GM18502 (cell line): Measurements from ENCODE around the gene SLC26A1.

Experiments
- ATAC-seq: cut with Tn5 transposase; IDR thresholded peaks from one replicate; pipeline ENCODE4 v1.9.1; 2021; ENCODE audit warnings: mild to moderate bottlenecking; ENCODE audit not compliant: unreplicated experiment, poor library complexity

The SLC26A1 gene, protein sequence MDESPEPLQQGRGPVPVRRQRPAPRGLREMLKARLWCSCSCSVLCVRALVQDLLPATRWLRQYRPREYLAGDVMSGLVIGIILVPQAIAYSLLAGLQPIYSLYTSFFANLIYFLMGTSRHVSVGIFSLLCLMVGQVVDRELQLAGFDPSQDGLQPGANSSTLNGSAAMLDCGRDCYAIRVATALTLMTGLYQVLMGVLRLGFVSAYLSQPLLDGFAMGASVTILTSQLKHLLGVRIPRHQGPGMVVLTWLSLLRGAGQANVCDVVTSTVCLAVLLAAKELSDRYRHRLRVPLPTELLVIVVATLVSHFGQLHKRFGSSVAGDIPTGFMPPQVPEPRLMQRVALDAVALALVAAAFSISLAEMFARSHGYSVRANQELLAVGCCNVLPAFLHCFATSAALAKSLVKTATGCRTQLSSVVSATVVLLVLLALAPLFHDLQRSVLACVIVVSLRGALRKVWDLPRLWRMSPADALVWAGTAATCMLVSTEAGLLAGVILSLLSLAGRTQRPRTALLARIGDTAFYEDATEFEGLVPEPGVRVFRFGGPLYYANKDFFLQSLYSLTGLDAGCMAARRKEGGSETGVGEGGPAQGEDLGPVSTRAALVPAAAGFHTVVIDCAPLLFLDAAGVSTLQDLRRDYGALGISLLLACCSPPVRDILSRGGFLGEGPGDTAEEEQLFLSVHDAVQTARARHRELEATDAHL

DNA sequence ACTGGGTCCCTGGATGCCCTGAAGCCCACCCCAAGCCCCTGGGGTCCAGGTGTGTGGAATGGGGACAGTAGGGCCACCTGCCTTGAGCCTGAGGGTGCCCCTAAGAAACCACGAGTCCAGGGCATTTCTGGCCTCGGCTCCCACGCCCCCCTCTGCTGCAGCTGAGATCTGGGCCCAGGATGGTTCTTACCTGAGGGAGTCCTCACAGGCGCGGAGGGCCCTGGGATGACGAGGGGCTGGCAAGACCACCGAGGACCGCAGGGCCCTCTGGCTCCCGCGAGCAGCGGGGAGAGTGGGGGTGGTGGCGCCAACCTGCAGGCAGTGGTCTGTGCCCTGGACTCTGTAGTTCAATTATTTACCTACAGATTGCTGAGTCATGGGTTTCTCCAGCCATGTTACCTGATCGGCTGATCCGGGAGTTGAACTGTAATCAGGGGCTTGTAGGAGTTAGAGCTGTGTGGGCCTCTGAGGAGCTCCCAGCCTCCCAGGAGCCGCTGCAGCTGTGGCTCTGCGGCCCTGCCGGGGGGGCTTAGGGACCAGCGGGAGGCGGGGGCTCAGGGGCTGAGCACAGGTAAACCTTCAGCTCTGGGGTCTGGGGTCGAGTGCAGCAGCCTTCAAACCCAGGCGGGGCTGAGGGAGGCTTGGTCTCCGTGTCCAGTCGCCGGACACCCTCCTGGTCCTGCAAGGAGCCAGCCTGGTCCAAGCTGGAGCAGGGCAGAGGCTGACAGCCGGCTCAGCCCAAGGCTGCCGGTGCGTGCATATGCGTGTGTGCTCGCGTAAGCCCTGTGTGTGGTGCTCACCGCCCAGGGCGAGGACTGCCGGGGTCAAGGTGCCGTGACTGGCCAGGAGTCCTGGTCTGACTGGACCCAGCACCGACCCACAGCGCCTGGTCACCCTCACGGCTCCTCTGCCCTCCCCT lies at the start of gene SLC26A1:
Gene SLC26A1, minus strand, starts transcription at position 294 of the 919 bp plus-strand sequence. CDS start 1,701 bp downstream, outside the sequence.
- ATAC-seq: no peak

DNA sequence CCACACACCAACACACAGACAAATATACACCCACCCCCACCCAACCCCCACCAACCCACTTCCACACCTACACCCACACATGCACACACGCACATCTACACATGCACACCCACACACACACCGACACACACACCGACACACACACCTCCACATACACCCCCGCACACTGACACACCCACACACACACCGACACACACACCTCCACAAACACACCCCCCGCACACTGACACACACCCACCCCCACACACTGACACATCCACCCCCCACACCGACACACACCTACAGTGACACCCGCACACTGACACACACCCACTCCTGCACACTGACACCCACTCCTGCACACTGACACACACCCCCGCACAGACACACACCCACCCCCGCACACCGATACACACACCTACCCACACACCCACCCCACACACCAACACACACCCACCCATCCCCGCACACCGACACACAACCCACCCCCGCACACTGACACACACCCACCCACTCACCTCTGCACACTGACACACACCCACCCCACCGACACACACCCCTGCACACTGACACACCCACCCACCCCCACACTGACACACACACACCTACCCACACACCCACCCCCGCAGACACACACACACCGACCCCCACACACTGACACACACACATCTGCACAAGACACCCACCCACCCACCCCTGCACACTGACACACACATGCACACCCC lies 49.3 kb upstream of the SLC26A1 start:
- no peak for ATAC-seq

- no peak for ATAC-seq
Observed at GRCh38 chr4:1041936-1042330, 48.7 kb upstream of the SLC26A1 start.

GRCh38 chr4:1041147-1041935 lies 48.1 kb upstream of the SLC26A1 start:
- no peak for ATAC-seq

DNA sequence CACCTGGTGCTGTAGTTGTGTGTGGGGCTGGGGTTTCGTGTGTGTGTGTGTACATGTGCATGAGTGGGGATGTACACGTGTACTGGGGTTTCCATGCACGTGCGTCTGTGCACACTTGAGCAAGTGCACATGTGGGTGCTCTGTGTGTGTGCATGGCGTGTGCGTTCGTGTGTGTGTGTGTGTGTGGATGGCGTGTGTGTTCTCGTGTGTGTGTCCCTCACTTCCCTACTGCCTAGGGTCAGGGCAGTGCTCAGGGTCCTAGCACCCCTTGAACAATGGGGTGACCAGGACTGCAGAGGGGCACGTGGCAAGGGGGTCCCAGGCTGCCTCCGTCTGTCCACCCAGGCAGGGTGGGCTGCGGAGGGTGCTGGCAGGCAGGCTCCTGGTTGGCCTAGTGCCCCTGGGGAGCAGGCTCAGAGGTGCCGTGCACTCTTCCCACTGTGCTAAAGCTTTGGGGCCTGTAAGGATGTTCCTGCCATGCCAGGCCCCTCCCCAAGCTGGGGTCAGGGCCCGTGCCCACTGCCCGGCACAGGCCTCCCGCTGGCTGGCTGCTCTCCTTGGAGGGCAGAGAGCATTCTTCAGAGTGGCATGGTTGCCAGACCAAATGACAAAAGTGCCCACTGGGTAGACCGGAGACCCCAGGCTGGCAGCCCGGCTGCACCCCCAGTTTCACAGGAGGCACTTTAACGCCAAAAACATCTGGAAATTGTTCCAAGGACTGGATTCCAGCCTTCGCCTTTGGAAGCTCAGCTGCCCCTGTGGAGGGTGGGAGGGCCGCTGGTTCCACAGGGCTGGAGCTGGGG lies 47.3 kb upstream of the SLC26A1 start:
- ATAC-seq: no peak

GRCh38 chr4:1039493-1040343 lies 46.5 kb upstream of the SLC26A1 start:
- no peak for ATAC-seq

GRCh38 chr4:1038948-1039492 lies 45.8 kb upstream of the SLC26A1 start:
- no peak for ATAC-seq

- ATAC-seq: no peak
Observed at GRCh38 chr4:1036976-1037810, 44.0 kb upstream of the SLC26A1 start.

GRCh38 chr4:1036095-1036494 lies 42.9 kb upstream of the SLC26A1 start:
- no peak for ATAC-seq

- ATAC-seq: no peak
Observed at GRCh38 chr4:1035510-1035909, 42.3 kb upstream of the SLC26A1 start.

DNA sequence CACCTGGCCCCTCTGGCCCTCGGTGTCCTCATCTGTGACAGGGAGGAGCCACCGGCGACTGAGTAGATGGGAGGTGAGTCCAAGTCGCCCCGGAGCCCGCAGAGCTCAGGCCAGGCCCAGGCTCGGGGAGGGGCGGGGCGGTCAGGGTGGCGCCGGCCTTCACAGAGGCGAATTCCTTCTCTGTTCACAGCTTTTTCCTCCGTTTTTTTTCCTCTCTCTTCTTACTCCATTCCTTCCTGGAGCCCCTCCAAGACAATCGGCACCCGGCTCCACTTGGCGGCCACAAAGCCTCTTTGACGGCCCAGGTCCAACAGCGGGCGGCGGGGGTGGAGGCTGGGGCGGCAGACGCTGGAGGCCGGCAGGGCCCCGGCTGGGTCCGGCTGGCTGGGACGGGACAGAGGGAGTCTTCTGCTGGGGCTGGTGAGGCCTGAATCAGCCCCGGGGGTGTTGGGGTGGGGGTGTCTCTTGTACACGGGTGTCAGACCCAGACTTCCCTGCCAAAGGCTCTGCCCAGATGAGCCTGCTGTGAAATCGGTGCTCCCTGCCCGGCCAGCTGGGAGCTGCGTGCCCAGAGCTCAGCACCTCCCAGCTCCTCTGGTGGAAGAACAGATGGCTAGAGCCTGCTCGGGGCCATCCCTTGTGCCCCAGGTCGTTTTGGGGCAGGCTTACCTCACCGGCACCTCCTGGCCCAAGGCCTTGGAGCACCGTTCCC lies 40.8 kb upstream of the SLC26A1 start:
- no peak for ATAC-seq

DNA sequence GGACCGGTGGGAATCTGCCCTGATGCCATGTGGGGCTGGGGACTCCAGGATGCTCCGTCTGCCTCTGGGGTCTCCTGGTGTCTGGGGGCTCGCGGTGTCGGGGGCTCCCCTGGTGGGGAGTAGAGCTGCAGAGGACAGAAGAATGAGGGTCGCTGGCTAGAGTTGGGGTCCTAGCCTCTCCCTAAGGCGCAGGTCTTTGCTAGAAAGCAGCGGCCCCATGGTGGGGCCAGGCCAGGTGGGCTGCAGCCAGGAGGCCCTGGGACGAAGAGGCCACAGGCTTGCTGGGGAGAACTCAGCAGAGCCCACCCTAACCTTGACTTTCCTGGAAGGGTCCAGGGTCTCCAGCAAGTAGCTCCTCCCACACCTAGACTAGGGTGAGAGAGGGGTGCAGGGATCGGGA lies 39.7 kb upstream of the SLC26A1 start:
- no peak for ATAC-seq

- ATAC-seq: no peak
Observed at GRCh38 chr4:1031956-1032795, 39.0 kb upstream of the SLC26A1 start.

- no peak for ATAC-seq
Observed at GRCh38 chr4:1031346-1031745, 38.1 kb upstream of the SLC26A1 start.

DNA sequence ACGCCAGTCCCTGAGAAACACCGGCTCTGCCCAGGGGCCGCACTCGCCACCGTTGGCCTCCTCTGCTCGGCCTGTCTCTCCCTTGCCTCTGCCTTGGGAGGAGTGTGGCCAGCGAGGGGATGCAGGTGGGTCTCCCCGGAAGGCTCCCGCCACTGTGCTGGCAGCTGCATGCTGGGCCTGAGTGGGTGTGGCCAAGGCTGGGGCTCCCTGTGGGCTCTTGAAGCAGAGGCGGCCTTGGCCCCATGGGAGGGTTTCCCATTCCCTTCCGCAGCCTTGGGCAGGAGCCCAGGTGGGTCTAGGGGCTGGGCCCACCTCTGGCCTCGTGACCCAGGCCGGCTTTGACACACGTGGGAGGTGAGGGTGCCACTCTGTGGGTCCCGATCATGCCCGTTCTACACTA lies 37.4 kb upstream of the SLC26A1 start:
- no peak for ATAC-seq
